Mucosa of rectum (tissue), 2 donors: ENCODE data around the gene TPST1.

Source experiments
- H3K27ac ChIP-seq, 2 donors: one replicate each; pipeline ENCODE4 v1.7.0; 2013; ENCODE audit warnings: inconsistent platforms in 2 of 2, low read depth in 2 of 2, low read length in 2 of 2
- H3K27me3 ChIP-seq, 2 donors: one replicate each; pipeline ENCODE4 v1.7.0; 2013; ENCODE audit warnings: low read length in 2 of 2; ENCODE audit not compliant: control insufficient read depth in 2 of 2, insufficient read depth in 2 of 2
- H3K36me3 ChIP-seq, 2 donors: one replicate each; pipeline ENCODE4 v1.7.0; 2013; ENCODE audit warnings: low read length in 2 of 2; ENCODE audit not compliant: control insufficient read depth in 2 of 2, insufficient read depth in 2 of 2
- H3K4me1 ChIP-seq, 2 donors: one replicate each; pipeline ENCODE4 v1.7.0; 2013; ENCODE audit warnings: low read length in 2 of 2, mild to moderate bottlenecking in 1 of 2; ENCODE audit not compliant: control insufficient read depth in 2 of 2, insufficient read depth in 2 of 2
- H3K4me3 ChIP-seq, 2 donors: one replicate each; pipeline ENCODE4 v1.7.0; 2013; ENCODE audit warnings: low read length in 2 of 2
- H3K9ac ChIP-seq, 2 donors: one replicate each; pipeline ENCODE4 v1.7.0; 2013; ENCODE audit warnings: low read length in 2 of 2, low read depth in 1 of 2, mild to moderate bottlenecking in 1 of 2
- H3K9me3 ChIP-seq, 2 donors: one replicate each; pipeline ENCODE4 v1.7.0; 2013; ENCODE audit warnings: low read length in 2 of 2; ENCODE audit not compliant: control insufficient read depth in 2 of 2
- donor health status: healthy.
- donor health status: Normal muscosa, but diverticular disease.

TPST1 gene

DNA sequence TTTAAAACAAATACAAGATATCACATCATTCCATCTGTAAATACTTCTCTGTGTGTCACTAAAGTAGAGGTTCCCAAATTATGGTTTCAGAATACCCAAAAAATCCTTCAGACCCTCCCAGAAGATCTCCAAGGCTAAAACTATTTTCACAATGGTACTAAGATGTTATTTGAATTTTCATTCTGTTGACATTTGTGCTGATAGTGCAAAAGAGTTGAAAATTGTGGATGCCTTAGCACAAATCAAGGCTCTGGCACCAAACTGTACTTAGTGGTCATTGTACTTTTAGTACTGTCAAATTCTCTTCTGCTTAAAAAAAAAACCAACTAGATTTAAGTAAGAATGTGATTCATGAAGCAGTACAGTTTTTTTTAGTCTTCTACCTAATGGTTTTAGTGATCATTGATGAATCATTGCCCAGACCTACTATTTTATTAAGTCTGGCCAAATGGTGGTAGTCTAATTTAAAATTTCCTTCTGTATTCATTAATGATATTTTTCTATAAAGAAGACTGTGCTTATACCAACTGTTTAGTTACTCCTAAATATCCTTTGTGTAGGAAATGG lies 50.5 kb downstream of the TPST1 start:
- H3K4me3 ChIP-seq = no peak overlapping the region
- H3K36me3 ChIP-seq = no peaks in the 10 kb centered on the region
- no peak overlapping the region for H3K27ac ChIP-seq
- H3K27me3 ChIP-seq = no peaks in the 10 kb centered on the region
- H3K9ac ChIP-seq = no peak overlapping the region
- no peaks in the 10 kb centered on the region for H3K4me1 ChIP-seq
- no peaks in the 10 kb centered on the region for H3K9me3 ChIP-seq

DNA sequence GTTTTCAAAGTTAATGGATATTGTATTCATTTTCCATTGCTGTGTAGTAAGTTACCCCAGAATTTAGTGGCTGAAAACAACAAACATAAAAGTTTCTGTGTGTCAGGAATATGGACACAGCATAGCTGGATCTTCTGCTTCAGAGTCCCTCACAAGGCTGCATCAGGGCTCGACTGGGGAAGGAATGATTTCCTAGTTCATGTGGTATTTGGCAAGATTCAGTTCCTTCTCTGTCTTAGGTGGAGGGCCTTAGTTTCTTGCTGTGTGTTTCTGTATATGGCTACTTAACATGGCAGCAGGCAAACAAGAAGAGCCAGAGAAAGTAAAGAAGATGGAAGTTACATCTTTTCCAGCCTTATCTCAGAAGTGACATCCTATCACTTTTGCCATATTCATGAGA lies 51.1 kb downstream of the TPST1 start:
- Histone ChIP-seq H3K36me3 (no peaks in the 10 kb centered on the region), H3K9ac (no peak overlapping the region), H3K4me3 (no peak overlapping the region), H3K9me3 (no peaks in the 10 kb centered on the region), H3K27me3 (no peaks in the 10 kb centered on the region), H3K4me1 (no peaks in the 10 kb centered on the region), H3K27ac (no peak overlapping the region)

- Histone ChIP-seq H3K9me3 (no peaks in the 10 kb centered on the region), H3K4me1 (no peaks in the 10 kb centered on the region), H3K4me3 (no peak overlapping the region), H3K9ac (no peak overlapping the region), H3K27ac (no peak overlapping the region), H3K27me3 (no peaks in the 10 kb centered on the region), H3K36me3 (no peaks in the 10 kb centered on the region)
Observed at GRCh38 chr7:66257481-66257880, 52.3 kb downstream of the TPST1 start.

- Histone ChIP-seq H3K4me3 (no peak overlapping the region), H3K4me1 (no peaks in the 10 kb centered on the region), H3K36me3 (no peaks in the 10 kb centered on the region), H3K27ac (no peak overlapping the region), H3K27me3 (no peaks in the 10 kb centered on the region), H3K9ac (no peak overlapping the region), H3K9me3 (no peaks in the 10 kb centered on the region)
Observed at GRCh38 chr7:66258409-66258808, 53.3 kb downstream of the TPST1 start.

- no peak overlapping the region for H3K4me3 ChIP-seq
- no peaks in the 10 kb centered on the region for H3K36me3 ChIP-seq
- no peak overlapping the region for H3K9ac ChIP-seq
- H3K4me1 ChIP-seq = no peaks in the 10 kb centered on the region
- H3K27me3 ChIP-seq = no peaks in the 10 kb centered on the region
- H3K9me3 ChIP-seq = peaks cover 0 to 11% of the 10 kb centered on the region in 2 donors
- H3K27ac ChIP-seq = no peak overlapping the region
Observed at GRCh38 chr7:66261941-66262340, 56.8 kb downstream of the TPST1 start.

DNA sequence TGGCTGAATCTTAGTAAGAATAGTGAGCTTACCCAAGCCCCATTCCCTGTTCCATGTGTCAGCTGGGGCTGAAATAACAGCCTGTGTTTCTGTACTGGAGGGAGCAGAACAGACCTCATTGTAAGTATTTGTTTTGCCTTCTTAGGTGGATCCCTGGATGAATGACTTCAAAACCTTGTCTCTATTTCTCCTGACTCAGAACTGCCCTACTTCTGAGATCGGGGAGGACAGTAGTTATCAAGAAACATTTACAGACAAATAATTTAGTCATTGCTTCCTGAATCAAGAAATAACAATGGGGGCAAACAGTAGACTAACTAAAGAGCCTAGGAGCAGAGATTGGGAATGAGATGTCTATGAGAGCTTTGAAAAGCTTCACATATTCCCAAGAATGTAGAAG lies 58.8 kb downstream of the TPST1 start:
- Histone ChIP-seq H3K27ac (no peak overlapping the region), H3K27me3 (no peaks in the 10 kb centered on the region), H3K4me3 (no peak overlapping the region)

DNA sequence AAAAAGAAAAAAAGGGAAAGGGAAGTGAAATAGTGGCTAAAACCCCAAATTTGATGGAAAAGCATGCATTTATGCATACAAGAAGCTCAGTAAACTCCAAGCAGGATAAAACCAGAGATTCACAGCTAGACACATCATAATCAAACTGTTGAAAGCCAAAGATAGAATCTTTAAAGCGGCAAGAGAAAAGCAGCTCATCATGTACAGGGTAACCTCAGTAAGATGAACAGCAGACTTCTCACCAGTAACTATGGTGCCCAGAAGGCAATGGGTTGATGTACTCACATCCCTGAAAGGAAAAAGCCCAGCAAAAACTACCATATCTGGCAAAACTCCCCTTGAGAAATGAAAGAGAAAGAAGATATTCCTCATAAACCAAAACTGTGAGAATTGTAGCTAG lies 60.4 kb downstream of the TPST1 start:
- no peak overlapping the region for H3K4me3 ChIP-seq

More for the DNA sequence above, 58.8 kb downstream of the TPST1 start:
- Histone ChIP-seq H3K36me3 (no peaks in the 10 kb centered on the region), H3K9ac (no peak overlapping the region), H3K4me1 (no peaks in the 10 kb centered on the region), H3K9me3 (peaks cover 0 to 11% of the 10 kb centered on the region in 2 donors)

GRCh38 chr7:66267249-66267648 lies 62.1 kb downstream of the TPST1 start:
- Histone ChIP-seq H3K27ac (no peak overlapping the region), H3K9ac (no peak overlapping the region), H3K27me3 (no peaks in the 10 kb centered on the region), H3K36me3 (no peaks in the 10 kb centered on the region), H3K9me3 (peaks cover 0 to 11% of the 10 kb centered on the region in 2 donors), H3K4me1 (no peaks in the 10 kb centered on the region), H3K4me3 (no peak overlapping the region)

More for the DNA sequence above, 60.4 kb downstream of the TPST1 start:
- Histone ChIP-seq H3K27me3 (no peaks in the 10 kb centered on the region), H3K9me3 (peaks cover 0 to 11% of the 10 kb centered on the region in 2 donors), H3K4me1 (no peaks in the 10 kb centered on the region), H3K9ac (no peak overlapping the region), H3K27ac (no peak overlapping the region), H3K36me3 (no peaks in the 10 kb centered on the region)

GRCh38 chr7:66269978-66270377 lies 64.8 kb downstream of the TPST1 start:
- H3K4me3 ChIP-seq = no peak overlapping the region
- H3K9me3 ChIP-seq = peaks cover 0 to 6% of the 10 kb centered on the region in 2 donors
- no peak overlapping the region for H3K27ac ChIP-seq
- no peaks in the 10 kb centered on the region for H3K27me3 ChIP-seq
- no peak overlapping the region for H3K9ac ChIP-seq
- no peaks in the 10 kb centered on the region for H3K36me3 ChIP-seq
- no peaks in the 10 kb centered on the region for H3K4me1 ChIP-seq

- H3K27ac ChIP-seq = no peak overlapping the region
- no peaks in the 10 kb centered on the region for H3K36me3 ChIP-seq
- H3K27me3 ChIP-seq = no peaks in the 10 kb centered on the region
- H3K9ac ChIP-seq = no peak overlapping the region
- H3K9me3 ChIP-seq = no peaks in the 10 kb centered on the region
- no peak overlapping the region for H3K4me3 ChIP-seq
- H3K4me1 ChIP-seq = no peaks in the 10 kb centered on the region
Observed at GRCh38 chr7:66272321-66272720, 67.2 kb downstream of the TPST1 start.

DNA sequence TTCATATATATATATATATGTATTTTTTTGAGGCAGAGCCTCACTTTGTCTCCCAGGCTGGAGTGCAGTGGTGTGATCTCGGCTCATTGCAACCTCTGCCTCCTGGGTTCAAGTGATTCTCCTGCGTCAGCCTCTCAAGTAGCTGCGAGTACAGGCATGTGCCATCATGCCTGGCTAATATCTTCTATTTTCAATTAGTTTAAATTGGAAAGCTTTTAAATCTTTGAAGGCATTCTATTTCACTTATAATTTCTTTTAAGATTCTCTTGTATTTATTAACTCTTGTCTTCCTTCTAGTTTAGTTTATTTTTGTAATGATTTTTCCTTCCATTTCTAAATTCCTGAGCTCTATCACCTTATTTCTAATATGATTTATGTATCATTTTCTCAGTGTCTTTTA lies 71.2 kb downstream of the TPST1 start:
- Histone ChIP-seq H3K36me3 (no peaks in the 10 kb centered on the region), H3K9ac (no peak overlapping the region), H3K4me3 (no peak overlapping the region), H3K9me3 (no peaks in the 10 kb centered on the region), H3K4me1 (no peaks in the 10 kb centered on the region), H3K27me3 (no peaks in the 10 kb centered on the region), H3K27ac (no peak overlapping the region)
